Glutamatergic neuron (in vitro differentiated cells): ENCODE results near the gene ZNF526. TPM values are rescaled to one million over a fixed set of nuclear protein-coding genes. Genes with fewer than 3 reads are reported as not detected.

Experiments used
- DNase-seq: peaks from one replicate; pipeline ENCODE4 v3.0.0; 2022
- H3K27ac Mint-ChIP-seq: one replicate; pipeline ENCODE4 v1.8.0; 2020; ENCODE audit warnings: mild to moderate bottlenecking, mixed read lengths, inconsistent platforms; ENCODE audit not compliant: unreplicated experiment
- H3K27me3 Mint-ChIP-seq: one replicate; pipeline ENCODE4 v1.8.0; 2020; ENCODE audit warnings: mild to moderate bottlenecking, moderate library complexity, mixed read lengths, inconsistent platforms; ENCODE audit not compliant: unreplicated experiment
- H3K36me3 Mint-ChIP-seq: one replicate; pipeline ENCODE4 v1.8.0; 2020; ENCODE audit warnings: mild to moderate bottlenecking, mixed read lengths, inconsistent platforms; ENCODE audit not compliant: unreplicated experiment
- H3K4me1 Mint-ChIP-seq: one replicate; pipeline ENCODE4 v1.8.0; 2020; ENCODE audit warnings: mild to moderate bottlenecking, low read depth, mixed read lengths, inconsistent platforms; ENCODE audit not compliant: unreplicated experiment
- H3K4me3 Mint-ChIP-seq: one replicate; pipeline ENCODE4 v1.8.0; 2020; ENCODE audit warnings: mild to moderate bottlenecking, mixed read lengths, inconsistent platforms; ENCODE audit not compliant: unreplicated experiment
- H3K9me3 Mint-ChIP-seq: one replicate; pipeline ENCODE4 v1.8.0; 2020; ENCODE audit warnings: mild to moderate bottlenecking, moderate library complexity, mixed read lengths, inconsistent platforms; ENCODE audit not compliant: unreplicated experiment
- total RNA-seq: library from RNA; stranded (reverse); fragmentation: NEBNext Ultra II Directional; extraction: Animal tissue kit (Norgen Biotek cat#: 25700); gene quantifications from one replicate; pipeline ENCODE4 v1.2.1, GENCODE V29; 2021; ENCODE audit not compliant: unreplicated experiment
- TF ChIP-seq, protein P1 (sequence below): fragments of 200-600 bp; sonication (generic); IDR thresholded peaks from one replicate; pipeline ENCODE4 v1.5.0; 2021; ENCODE audit not compliant: partially characterized antibody, unreplicated experiment

ZNF526 gene
- total RNA-seq, 1 donor from 2014 or later = 12.0 TPM

DNA sequence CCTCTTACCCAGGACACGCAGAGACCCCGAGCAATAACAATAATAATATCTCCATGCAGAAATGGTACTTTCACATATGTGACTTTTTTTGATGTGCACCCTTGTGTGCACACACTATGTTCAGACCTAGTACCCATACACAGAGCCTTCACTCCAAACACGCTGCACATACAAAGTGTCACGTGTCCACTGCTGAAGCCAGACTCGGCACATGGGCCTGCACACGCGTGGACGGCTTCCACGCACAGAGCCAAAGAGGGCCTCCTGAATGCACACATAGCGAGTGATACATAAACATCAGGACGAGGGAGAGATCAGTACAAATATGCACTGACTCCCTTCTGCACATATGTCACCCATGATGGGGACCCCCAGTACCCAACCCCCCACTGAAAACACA, 45.9 kb upstream of the ZNF526 start:
- peaks cover 41% of the 10 kb centered on the region for H3K9me3 Mint-ChIP-seq
- peak overlapping the region; percentile 100 for H3K4me3 Mint-ChIP-seq
- peak overlapping the region; percentile 100 for H3K27ac Mint-ChIP-seq
- DNase-seq = no peak
- no peaks in the 10 kb centered on the region for H3K36me3 Mint-ChIP-seq
- peaks cover 24% of the 10 kb centered on the region for H3K27me3 Mint-ChIP-seq
- H3K4me1 Mint-ChIP-seq = peaks cover 57% of the 10 kb centered on the region
- TF ChIP-seq, protein P1, sequence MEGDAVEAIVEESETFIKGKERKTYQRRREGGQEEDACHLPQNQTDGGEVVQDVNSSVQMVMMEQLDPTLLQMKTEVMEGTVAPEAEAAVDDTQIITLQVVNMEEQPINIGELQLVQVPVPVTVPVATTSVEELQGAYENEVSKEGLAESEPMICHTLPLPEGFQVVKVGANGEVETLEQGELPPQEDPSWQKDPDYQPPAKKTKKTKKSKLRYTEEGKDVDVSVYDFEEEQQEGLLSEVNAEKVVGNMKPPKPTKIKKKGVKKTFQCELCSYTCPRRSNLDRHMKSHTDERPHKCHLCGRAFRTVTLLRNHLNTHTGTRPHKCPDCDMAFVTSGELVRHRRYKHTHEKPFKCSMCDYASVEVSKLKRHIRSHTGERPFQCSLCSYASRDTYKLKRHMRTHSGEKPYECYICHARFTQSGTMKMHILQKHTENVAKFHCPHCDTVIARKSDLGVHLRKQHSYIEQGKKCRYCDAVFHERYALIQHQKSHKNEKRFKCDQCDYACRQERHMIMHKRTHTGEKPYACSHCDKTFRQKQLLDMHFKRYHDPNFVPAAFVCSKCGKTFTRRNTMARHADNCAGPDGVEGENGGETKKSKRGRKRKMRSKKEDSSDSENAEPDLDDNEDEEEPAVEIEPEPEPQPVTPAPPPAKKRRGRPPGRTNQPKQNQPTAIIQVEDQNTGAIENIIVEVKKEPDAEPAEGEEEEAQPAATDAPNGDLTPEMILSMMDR = no peak

DNA sequence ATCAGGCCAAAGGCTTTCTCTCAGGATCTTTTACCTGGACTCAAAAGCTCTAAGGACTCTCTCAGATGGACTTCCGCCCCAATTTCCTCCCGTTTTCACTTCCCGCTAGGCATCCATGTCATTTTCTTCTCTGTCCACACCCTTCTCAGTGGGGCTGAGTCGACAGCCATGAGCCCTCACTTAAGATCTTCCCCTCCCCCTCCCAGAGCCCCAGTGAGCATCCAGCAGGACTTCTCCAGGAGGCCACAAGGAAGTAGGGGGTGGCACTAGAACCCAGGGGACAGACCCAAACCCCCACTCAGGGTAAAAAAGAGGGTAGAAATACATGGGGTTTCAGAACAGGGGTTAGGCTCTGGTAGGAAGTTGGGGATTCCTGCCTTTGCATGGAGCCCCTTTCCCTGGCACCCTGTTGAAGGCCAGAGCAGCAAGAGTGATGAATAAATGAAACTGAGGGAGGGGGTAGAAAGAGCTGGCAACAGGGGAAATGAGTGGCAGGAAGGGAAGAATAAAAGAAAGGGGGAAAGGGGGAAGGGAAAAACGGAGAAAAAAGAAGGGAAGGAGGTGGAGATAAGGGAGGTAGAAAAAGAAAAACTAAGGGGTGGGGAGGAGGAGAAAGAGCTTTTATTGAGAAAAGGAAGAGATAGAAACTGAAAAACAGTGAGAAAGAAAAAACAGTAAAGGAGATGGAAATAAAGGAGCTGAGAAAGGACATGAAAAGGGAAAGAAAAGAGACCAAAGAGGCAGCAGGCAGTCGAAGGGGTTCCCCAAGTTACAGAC, 45.0 kb upstream of the ZNF526 start:
- Mint-ChIP-seq H3K9me3 (peaks cover 38% of the 10 kb centered on the region), H3K4me1 (peaks cover 55% of the 10 kb centered on the region), H3K27ac (peak overlapping the region; percentile 100), H3K36me3 (no peaks in the 10 kb centered on the region), H3K4me3 (peak overlapping the region; percentile 100), H3K27me3 (peaks cover 31% of the 10 kb centered on the region)
- TF ChIP-seq, protein P1 = no peak
- DNase-seq = no peak

DNA sequence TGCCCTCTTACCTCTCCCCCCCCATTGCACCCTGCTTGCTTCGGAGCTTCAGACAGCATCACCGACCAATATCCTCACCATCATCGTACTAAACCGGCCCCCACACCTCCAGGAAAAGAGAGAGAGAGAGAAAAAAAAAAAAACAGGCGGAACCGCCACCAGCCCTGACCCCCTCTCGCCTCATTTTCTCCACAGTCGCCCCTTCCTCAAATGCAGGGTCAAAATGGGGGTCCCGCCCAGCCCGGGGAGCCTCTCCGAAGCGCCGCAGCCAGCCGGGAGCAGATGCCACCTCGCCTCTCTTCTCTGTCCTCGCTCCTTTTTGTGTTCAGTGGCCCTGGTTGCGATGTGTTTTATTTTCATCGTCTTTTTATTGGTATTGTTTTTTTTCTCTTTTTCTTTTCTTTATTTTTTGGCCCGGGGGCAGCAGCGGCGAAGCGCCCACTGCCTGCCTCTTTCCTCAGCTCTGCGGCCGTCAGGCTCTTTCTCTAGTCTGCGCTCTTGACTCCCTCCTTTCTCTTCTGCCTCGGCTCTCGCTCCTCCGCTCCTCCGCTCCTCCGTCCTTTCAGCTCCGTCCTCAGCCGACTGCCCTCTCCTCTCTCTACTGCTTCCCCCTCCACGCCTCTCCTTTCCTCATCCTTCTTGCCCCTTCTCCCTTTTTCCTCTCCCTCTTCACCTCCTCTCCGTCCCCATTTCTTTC, 44.0 kb upstream of the ZNF526 start:
- no peaks in the 10 kb centered on the region for H3K36me3 Mint-ChIP-seq
- no peak for DNase-seq
- peaks cover 28% of the 10 kb centered on the region for H3K27me3 Mint-ChIP-seq
- H3K9me3 Mint-ChIP-seq = peaks cover 31% of the 10 kb centered on the region
- H3K4me1 Mint-ChIP-seq = peaks cover 48% of the 10 kb centered on the region
- peak overlapping the region; percentile 100 for H3K27ac Mint-ChIP-seq
- H3K4me3 Mint-ChIP-seq = peak overlapping the region; percentile 100
- TF ChIP-seq, protein P1 = no peak

DNA sequence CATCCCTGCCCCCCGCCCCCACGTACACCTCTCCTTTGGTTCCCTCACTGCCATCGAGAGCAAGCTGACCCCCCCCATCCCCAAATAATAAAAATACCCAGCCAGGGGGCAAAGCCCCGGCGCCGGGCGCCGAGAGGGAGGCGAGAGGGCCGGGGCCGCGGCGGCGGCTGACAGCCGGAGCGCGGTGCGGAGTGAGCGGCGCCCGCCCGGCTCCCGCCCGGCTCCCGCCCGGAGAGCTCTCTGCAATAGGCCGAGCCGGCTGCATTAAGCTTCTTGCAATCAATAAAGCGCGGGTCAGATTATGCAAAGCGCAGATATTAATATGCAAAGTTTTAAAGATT, 43.5 kb upstream of the ZNF526 start:
- TF ChIP-seq, protein P1 = no peak
- no peaks in the 10 kb centered on the region for H3K36me3 Mint-ChIP-seq
- peak overlapping the region; percentile 100 for H3K27ac Mint-ChIP-seq
- peaks cover 43% of the 10 kb centered on the region for H3K4me1 Mint-ChIP-seq
- H3K4me3 Mint-ChIP-seq = peak overlapping the region; percentile 100
- peaks cover 25% of the 10 kb centered on the region for H3K27me3 Mint-ChIP-seq
- peaks cover 28% of the 10 kb centered on the region for H3K9me3 Mint-ChIP-seq
- DNase-seq = no peak

DNA sequence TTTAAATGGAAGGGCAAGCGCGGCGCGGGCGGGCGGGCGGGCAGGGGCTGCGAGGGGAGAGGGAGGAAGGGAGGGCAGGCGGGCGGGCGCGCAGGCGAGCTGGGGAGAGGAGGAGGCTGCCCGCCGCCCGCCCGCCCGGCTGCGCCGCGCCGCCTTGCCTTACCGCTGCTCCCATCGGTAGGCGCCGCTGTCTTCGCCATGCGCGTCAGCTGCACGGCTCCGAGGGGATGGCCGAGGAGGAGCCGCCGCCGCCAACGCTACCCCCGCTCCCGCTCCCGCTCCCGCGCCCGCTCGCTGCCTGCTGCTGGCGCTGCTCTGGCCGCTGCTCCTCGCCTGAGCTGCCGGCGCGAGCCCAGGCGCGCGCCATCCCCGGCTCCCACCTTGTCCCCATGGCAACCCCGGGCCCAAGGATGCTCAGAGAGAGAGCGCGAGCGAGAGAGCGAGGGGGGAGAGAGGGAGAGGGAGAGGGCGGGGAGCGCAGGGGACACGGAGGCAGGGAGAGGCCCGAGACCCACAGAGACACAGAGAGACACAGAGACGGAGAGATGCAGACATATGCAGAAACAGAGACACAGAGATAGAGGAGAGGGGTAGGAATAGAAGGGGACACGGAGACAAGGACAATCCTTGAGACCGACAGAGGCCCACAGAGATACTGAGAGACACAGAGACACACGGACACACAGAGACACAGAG, 43.0 kb upstream of the ZNF526 start:
- Mint-ChIP-seq H3K9me3 (peaks cover 26% of the 10 kb centered on the region), H3K27ac (no peak overlapping the region), H3K36me3 (no peaks in the 10 kb centered on the region), H3K4me3 (no peak overlapping the region), H3K4me1 (peaks cover 43% of the 10 kb centered on the region), H3K27me3 (peaks cover 21% of the 10 kb centered on the region)
- TF ChIP-seq, protein P1 = no peak
- DNase-seq = peak; percentile 95
